ENCODE results near the gene ARHGEF40.

ARHGEF40 gene

GRCh38 chr14:21024585-21025370 is 45.3 kb upstream of the ARHGEF40 start, which contains the start of gene NDRG2:
Gene NDRG2, minus strand, starts transcription at chr14:21025061. Its CDS starts 1,746 bp downstream, at chr14:21023315.
- DNase-seq (ENCODE audit: extremely low read depth, insufficient read length) = peak; percentile 31
- no peak for TF ChIP-seq CTCF (IDR thresholded peaks at IDR 0.05; ENCODE audit: insufficient read depth, low read length, poor library complexity, severe bottlenecking)
- H3K4me3 ChIP-seq (replicated peaks; ENCODE audit: low read depth, low read length) = no peak within 1 kb of the TSS; the same call in 1 of the 2 replicates
- peaks cover 4% of the 10 kb centered on the region for H3K27me3 ChIP-seq (replicated peaks; ENCODE audit: control insufficient read depth, insufficient read depth, low read length)
- no peaks in the 10 kb centered on the region for H3K36me3 ChIP-seq (ENCODE audit: control insufficient read depth, insufficient read depth, low read length)

GRCh38 chr14:21025371-21026273 is 44.5 kb upstream of the ARHGEF40 start:
- Histone ChIP-seq H3K4me3 (replicated peaks; ENCODE audit: low read depth, low read length) (no peak overlapping the region), H3K27me3 (replicated peaks; ENCODE audit: control insufficient read depth, insufficient read depth, low read length) (peaks cover 7% of the 10 kb centered on the region), H3K36me3 (ENCODE audit: control insufficient read depth, insufficient read depth, low read length) (no peaks in the 10 kb centered on the region)
- TF ChIP-seq CTCF (IDR thresholded peaks at IDR 0.05; ENCODE audit: insufficient read depth, low read length, poor library complexity, severe bottlenecking) = no peak
- DNase-seq (ENCODE audit: extremely low read depth, insufficient read length) = no peak

- TF ChIP-seq CTCF (IDR thresholded peaks at IDR 0.05; ENCODE audit: insufficient read depth, low read length, poor library complexity, severe bottlenecking) = no peak
- DNase-seq (ENCODE audit: extremely low read depth, insufficient read length) = no peak
- no peaks in the 10 kb centered on the region for H3K36me3 ChIP-seq (ENCODE audit: control insufficient read depth, insufficient read depth, low read length)
- H3K4me3 ChIP-seq (replicated peaks; ENCODE audit: low read depth, low read length) = no peak overlapping the region
- H3K27me3 ChIP-seq (replicated peaks; ENCODE audit: control insufficient read depth, insufficient read depth, low read length) = peaks cover 7% of the 10 kb centered on the region
These were observed 43.7 kb upstream of the ARHGEF40 start for GRCh38 chr14:21026274-21026987.

- no peaks in the 10 kb centered on the region for H3K36me3 ChIP-seq (ENCODE audit: control insufficient read depth, insufficient read depth, low read length)
- H3K27me3 ChIP-seq (replicated peaks; ENCODE audit: control insufficient read depth, insufficient read depth, low read length) = peaks cover 7% of the 10 kb centered on the region
- no peak for TF ChIP-seq CTCF (IDR thresholded peaks at IDR 0.05; ENCODE audit: insufficient read depth, low read length, poor library complexity, severe bottlenecking)
- H3K4me3 ChIP-seq (replicated peaks; ENCODE audit: low read depth, low read length) = no peak overlapping the region
- no peak for DNase-seq (ENCODE audit: extremely low read depth, insufficient read length)
These were observed 43.2 kb upstream of the ARHGEF40 start for GRCh38 chr14:21026988-21027315.

- Histone ChIP-seq H3K27me3 (replicated peaks; ENCODE audit: control insufficient read depth, insufficient read depth, low read length) (peaks cover 6% of the 10 kb centered on the region; the same call in 1 of the 2 replicates), H3K36me3 (ENCODE audit: control insufficient read depth, insufficient read depth, low read length) (no peaks in the 10 kb centered on the region), H3K4me3 (replicated peaks; ENCODE audit: low read depth, low read length) (no peak within 1 kb of the TSS)
- no peak for DNase-seq (ENCODE audit: extremely low read depth, insufficient read length)
- no peak for TF ChIP-seq CTCF (IDR thresholded peaks at IDR 0.05; ENCODE audit: insufficient read depth, low read length, poor library complexity, severe bottlenecking)
These were observed 40.2 kb upstream of the ARHGEF40 start, which contains the start of gene TPPP2 for GRCh38 chr14:21029917-21030316. Gene TPPP2, plus strand, starts transcription at chr14:21030217. Its CDS starts 365 bp downstream, at chr14:21030582.
